ENCODE data around the gene PICK1.

DNA sequence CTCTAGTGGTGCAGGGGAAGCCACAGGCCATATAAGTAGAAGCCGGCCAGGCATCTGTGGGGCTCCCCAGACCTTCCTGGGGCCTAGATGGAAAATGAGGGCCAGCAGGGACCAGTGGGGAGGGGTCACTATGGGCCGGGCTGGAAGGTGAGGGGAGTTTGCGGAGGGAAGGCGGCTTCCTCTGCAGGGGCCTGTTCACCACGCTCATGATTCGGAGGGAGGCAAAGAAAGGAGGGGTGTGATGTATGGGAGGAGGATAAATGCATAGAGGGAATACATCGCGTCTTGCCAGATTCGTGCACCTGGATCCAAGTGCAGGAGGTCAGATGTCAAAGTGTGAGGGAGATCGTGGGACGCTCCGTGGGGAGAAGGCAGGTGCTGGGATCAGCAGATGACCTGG lies 19.9 kb downstream of the PICK1 start:
- TF ChIP-seq, protein P1, sequence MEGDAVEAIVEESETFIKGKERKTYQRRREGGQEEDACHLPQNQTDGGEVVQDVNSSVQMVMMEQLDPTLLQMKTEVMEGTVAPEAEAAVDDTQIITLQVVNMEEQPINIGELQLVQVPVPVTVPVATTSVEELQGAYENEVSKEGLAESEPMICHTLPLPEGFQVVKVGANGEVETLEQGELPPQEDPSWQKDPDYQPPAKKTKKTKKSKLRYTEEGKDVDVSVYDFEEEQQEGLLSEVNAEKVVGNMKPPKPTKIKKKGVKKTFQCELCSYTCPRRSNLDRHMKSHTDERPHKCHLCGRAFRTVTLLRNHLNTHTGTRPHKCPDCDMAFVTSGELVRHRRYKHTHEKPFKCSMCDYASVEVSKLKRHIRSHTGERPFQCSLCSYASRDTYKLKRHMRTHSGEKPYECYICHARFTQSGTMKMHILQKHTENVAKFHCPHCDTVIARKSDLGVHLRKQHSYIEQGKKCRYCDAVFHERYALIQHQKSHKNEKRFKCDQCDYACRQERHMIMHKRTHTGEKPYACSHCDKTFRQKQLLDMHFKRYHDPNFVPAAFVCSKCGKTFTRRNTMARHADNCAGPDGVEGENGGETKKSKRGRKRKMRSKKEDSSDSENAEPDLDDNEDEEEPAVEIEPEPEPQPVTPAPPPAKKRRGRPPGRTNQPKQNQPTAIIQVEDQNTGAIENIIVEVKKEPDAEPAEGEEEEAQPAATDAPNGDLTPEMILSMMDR (IDR thresholded peaks at IDR 0.05) = no peak
- no peak for TF ChIP-seq POLR2A (IDR thresholded peaks at IDR 0.05)
